GM21717 (cell line): ENCODE results near the gene SLC11A1.

ENCODE experiments used
- ATAC-seq: cut with Tn5 transposase; IDR thresholded peaks from one replicate; pipeline ENCODE4 v1.9.1; 2021; ENCODE audit warnings: mild to moderate bottlenecking, moderate library complexity; ENCODE audit not compliant: unreplicated experiment

The SLC11A1 gene

DNA sequence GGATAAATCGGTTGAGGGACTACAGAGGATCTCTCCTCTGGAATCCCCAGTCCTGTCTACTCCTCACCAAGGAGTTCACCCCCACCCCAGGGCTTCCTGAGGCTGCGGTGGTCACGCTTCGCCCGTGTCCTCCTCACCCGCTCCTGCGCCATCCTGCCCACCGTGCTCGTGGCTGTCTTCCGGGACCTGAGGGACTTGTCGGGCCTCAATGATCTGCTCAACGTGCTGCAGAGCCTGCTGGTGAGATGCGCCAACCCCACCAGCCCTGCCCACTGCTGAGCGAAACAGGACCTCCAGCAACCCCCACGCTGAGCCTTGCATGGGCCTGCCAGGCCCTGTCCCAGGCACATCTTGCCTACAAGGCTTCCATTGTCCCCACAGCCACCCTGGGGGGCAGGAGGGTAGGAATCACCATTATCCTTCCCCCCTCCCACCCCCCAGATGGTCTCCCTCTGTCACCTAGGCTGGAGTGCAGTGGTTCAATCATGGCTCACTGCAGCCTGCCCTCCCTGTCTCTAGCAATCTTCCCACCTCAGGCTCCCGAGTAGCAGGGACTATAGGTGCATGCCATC is 10.9 kb downstream of the SLC11A1 start:
- no peak for ATAC-seq

DNA sequence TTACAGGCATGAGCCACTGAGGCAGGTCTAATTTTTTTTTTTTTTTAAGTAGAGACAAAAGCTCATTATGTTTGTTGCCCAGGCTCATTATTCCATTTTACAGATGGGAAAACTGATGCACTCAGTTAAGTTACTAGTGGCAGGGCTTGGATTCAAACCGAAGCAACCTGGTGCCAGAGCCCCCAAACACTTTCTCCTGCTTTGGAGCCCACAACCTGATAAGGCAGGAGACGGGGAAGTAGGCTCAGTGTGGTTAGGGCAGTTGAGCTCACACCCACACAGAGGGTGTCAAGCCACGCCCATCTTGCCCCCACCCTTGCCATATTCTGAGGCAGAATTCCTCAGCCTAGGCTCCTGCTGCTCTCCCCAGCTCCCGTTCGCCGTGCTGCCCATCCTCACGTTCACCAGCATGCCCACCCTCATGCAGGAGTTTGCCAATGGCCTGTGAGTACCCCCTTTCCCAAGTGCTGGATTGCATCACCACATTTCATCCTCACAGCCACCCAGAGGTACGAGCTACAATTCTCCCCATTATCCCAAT is 11.7 kb downstream of the SLC11A1 start:
- ATAC-seq, result no peak

DNA sequence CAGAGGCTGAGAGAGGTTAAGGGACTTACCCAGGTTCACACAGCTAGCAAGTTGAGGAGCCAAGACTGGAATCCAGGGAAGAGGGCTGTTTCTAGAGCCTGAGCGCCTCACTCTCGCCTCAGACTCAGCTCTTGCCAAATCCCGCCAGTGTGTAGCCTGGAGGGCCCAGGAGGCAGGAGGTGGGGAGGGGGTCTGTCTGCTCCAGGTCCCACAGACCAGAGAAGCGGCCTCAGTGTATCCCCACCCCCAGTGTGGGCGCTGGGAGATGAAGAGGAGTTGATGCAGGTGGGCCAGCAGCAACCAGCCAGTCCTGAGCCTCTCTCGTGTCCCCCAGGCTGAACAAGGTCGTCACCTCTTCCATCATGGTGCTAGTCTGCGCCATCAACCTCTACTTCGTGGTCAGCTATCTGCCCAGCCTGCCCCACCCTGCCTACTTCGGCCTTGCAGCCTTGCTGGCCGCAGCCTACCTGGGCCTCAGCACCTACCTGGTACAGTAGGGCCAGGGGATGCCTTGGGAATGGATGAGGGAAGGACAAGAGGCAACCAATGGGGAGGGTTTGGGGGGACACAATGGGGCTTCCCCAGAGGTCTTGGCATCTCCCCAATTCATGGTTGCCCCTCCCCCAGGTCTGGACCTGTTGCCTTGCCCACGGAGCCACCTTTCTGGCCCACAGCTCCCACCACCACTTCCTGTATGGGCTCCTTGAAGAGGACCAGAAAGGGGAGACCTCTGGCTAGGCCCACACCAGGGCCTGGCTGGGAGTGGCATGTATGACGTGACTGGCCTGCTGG is 12.4 kb downstream of the SLC11A1 start:
- no peak for ATAC-seq

DNA sequence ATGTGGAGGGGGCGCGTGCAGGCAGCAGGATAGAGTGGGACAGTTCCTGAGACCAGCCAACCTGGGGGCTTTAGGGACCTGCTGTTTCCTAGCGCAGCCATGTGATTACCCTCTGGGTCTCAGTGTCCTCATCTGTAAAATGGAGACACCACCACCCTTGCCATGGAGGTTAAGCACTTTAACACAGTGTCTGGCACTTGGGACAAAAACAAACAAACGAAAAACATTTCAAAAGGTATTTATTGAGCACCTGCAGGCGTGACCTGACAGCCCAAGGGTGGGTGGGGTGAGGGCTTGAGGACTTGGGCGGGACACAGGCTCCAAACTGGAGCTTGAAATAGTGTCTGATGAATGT is 13.0 kb downstream of the SLC11A1 start:
- no peak for ATAC-seq

DNA sequence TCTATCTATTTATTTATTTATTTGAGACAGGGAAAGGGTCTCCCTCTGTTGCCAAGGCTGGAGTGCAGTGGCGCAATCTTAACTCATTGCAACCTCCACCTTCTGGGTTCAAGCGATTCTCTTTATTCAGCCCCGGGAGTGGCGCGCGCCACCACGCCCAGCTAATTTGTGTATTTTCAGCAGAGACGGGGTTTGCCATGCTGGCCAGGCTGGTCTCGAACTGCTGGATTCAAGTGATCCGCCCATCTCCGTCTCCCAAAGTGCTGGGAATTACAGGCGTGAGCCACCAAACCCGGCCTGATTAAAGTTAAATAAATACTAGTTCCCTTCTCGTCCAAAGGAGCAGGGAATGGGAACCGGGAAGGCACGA is 13.4 kb downstream of the SLC11A1 start:
- ATAC-seq, result no peak

DNA sequence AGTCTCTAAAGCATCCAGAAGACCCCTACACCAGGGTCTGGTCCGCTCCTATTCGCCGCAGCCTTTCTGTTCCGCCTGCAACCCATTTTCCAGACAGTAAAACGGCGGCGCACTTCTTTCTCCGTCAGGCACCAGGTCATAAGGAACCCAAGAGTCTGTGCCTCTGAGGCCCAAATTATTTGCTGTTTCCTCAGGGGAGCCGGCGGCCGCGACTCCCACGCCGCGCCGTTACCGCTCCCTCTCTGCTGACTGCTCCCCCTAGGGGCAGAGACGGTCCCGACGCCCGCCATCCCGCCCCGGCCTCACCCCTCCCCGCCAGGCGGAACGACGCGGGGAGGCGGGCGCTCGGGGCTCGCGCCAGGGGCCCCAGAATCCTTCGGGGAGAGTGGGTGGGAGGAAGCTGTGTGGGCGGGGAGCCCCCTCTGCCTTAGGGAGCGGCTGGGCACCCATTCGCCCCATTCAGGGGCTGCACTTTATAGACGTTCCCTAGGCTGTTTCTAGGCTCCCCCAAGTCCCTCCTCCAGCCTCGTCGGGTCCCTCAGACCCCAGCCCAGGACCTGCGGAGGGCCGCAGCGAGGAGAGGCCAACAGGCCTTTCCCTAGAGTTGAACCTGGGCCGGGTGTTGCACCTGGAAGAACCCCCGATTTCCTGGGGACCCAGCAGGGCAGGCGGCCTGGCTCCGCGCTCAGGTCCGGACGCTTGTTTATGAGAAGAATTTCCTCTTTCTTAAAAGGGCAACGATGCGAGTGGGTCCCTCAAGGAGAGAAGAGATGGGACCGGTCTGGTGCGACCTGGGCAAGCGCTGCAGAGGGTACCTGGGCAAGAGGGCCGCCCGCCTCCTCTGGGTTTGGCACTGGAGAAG is 14.0 kb downstream of the SLC11A1 start:
- peak; percentile 38 for ATAC-seq

DNA sequence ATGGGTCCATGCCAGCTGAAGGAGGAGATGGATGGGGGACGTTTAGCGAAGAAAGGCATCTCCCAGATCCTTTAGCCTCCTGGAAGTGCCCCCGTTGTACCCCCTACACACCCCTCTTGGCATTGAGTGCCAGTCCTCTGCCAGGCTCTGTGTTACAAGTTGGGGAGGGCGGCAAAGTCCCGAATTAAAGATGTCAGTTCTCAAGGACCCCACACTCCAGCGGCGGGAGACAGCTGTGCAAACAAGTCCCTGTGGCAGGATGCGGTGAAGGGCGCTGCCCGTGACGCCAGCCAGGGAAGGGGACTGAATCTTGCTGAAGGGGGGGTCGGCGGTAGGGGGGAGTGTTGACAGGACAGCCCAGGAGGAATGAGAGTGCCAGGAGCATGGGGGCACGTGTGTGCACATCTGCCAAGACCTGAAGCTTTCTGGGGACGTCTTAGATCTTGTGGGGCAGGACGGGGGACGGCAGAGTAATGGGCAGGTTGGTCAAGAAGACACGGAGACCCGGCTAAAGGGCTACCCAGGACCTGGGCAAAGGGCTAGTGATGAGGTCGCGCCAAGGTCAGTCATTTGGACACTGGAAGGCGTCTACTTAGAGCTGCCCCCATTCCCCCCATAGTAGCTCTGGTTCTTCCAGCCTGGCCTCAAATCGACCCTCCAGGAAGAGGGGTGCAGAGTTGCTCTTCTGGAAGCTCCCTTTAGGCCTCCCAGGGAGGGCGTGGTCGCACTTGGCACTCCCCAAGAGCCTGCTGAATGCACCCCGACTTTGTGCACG is 14.8 kb downstream of the SLC11A1 start:
- ATAC-seq, result no peak

DNA sequence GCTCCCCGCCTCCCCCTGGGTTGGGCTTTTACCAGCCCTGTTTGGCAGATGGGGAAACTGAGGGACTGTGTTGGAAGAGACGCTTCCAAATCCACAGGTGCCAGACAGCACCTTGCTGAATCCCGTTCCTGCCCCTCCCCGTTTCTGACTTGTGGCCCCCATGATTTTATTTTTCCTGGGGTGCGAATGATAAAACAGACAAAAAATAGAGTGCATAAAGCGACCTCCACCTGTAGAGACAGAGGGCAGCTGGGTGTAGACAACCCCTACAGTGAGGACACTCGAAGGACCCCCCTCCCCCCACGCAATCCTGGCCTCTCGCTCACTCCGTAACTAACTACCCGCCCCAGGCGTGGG is 15.4 kb downstream of the SLC11A1 start:
- no peak for ATAC-seq

DNA sequence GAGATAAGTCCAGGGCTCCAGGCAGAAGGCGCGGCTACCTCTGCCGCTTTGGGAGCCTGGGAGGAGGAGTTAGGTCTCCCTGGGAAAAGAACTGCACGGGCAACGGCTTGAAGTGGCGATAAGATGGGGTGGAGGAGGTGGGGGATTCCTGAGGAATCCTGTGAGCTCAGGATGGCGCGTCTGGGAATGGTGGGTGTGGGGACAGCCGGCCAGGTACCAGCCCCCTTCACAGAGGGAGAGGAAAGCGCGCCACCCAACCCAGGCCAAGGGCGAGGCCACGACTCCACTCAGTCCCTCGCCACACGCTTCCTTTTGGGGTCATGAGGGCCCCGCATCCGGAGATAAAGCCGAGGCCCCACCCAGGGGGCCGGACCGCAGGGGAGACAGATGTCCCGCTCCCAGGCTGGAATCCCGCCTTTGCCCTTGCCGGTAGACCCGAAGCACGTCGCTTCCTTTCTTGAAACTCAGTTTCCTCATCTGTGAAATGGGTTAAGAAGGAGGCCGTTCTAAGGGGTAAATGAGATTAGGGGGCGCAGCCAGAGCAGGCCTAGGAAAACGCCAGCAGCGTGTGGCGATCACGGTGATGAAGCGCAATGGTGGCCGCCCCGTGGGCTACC is 15.9 kb downstream of the SLC11A1 start:
- peak; percentile 23 for ATAC-seq

DNA sequence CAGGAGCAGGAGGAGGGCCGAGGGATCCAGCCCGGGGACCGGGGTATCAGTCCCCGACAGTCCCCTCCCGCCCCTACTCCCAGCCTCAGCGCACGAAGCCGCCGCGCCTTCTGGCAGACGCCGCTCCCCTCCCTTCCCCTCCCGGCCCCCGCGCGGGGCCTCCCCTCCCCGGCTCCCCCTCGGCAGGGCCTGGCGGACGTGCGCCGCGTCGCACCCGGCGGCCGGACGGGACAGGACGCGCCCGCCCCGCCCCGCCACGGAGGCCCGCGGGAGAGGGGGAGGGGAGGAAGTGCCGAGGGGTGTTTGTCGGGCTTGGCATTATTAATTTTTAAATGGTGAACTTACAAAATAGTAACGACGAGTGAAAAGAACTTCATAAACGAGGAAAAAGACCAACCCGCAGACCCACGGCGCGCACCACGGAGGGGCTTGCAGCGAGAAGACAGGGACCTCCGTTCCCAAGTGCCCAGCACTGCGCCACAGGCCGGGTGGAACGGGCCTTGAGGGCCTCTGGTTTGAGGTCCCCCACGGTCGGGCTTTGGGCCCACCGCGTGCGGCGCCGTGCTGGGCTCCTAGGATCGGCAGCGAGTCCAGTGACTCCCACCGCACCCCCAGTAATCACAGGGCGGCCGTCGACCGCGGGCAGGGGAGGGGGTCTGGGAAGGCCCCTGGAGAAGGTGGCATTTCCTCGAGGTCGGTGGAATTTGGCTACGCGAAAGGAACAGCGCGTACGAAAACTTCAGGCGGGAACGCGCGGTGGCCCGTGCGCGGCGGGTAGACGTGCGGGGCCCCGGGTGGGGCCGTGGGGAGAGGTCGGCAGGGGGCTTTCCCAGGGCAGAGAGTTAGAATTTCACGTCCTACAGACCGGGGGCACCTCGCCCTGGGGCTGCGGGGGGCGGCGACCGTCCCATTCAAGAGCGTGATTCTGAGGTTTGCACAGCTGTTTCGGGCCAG is 16.6 kb downstream of the SLC11A1 start:
- ATAC-seq, result peak; percentile 1

DNA sequence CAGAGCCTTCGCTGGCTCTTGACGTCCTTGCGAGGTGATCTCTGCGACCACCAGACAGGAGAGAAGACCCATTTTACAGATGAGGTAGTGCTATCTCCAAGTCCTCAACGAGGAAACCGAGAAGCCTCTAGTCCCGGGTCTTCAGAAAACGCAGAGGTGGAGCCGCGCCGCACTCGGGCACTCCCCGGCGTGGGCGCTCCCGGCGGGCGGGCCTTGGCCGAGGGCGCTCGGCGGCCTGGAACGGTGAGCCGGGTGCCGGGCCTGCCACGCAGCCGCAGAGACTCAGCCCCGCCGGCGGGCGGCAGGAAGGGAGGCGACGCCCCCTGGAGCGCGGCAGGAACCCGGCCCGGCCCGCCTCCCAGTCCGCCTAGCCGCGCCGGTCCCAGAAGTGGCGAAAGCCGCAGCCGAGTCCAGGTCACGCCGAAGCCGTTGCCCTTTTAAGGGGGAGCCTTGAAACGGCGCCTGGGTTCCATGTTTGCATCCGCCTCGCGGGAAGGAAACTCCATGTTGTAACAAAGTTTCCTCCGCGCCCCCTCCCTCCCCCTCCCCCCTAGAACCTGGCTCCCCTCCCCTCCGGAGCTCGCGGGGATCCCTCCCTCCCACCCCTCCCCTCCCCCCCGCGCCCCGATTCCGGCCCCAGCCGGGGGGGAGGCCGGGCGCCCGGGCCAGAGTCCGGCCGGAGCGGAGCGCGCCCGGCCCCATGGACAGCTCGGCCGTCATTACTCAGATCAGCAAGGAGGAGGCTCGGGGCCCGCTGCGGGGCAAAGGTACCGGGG is 17.5 kb downstream of the SLC11A1 start, which contains the start of gene CTDSP1:
Gene CTDSP1 (plus strand): TSS at position 478 of the 776 bp plus-strand sequence. CDS start 223 bp downstream, at position 701.
- peak; percentile 24 for ATAC-seq

DNA sequence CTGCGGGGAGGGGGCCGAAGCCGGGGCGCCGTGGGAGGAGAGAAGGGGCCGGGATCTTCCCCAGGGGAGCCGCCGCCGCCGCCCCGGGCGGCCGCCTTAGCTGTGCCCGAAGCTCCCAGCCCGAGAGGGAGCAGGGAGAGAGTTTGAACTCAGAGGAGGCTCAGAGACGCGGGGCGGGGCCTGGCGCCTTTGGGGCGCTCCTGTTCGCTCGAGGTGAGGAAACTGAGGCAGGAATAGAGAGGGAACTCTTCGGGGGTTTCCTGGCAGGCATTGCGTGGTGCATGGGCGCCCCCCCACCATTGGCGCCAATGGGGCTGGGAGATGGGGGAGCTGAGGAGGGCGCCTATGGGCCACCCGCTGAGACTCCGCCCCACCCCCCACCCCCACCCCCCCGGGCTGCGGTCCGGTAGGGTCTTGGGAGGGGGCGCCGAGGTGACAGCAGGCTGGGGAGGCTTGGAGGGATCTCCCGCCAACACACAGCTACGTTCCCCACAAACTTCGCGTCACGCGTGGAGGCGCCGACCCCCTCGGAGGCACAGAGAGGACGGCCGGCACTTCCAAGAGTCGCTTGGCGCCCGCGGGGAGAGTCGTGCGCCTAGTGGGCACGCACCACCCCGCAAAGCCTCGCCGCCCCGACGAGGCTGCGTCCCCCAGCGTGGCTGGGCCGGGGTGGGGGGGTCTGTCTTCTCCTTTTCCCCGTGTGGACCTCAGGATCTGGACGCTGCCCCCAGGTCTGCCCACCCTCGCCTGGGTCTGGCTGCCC is 18.3 kb downstream of the SLC11A1 start:
- ATAC-seq, result no peak

DNA sequence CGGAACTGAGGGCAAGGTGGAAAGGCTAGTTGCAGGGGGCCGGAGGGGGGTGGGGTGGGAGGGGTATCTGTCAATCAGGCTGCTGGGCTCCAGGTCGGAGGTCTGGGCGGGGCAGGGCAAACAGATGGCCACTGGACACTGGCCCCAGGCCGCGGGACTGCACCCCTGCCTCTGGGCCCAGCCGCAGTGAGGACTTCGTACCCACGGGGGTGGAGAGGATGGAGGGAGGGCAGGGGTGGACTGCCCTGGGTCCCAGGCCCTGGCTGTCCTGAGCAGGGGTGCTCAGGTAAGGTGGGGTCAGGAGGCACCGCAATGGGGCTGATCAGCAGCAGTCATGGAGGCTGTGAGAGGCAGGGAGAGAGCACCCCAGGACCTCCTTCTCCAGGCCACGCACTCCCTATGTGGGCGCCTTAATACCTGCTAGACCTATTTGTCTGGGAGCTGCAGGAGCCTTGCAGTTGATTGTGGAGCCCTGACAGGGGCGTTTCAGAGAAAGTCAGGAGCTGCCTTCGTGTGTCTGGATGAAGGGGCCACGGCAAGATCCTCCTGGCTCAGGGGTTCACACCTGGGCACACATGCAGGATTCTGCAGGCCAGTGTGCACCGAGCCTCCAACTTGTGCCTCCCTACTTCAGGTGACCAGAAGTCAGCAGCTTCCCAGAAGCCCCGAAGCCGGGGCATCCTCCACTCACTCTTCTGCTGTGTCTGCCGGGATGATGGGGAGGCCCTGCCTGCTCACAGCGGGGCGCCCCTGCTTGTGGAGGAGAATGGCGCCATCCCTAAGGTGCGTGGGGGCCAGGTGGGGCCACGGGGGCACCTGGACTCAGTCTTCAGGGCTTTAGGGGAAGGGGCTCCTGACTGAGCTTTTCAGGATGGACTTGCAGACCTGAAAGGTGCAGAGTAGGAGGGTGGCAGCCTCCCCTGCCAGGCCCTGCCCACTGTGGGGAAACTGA is 19.1 kb downstream of the SLC11A1 start:
- ATAC-seq, result no peak

DNA sequence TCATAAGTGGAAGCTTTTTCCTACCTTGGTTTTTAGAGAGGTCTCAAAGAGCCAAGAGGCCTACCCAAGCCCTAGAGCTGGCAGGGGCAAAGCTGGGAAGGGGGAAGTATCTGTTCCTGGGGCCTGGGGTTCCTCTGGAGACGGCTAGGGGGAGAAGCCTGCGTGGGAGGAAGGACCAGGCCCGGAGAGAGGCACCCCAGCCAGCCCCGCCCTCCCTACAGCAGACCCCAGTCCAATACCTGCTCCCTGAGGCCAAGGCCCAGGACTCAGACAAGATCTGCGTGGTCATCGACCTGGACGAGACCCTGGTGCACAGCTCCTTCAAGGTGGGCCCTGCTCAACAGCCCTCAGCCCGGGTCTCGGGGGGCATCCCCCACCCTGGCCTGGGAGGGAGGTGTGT is 19.8 kb downstream of the SLC11A1 start:
- no peak for ATAC-seq

DNA sequence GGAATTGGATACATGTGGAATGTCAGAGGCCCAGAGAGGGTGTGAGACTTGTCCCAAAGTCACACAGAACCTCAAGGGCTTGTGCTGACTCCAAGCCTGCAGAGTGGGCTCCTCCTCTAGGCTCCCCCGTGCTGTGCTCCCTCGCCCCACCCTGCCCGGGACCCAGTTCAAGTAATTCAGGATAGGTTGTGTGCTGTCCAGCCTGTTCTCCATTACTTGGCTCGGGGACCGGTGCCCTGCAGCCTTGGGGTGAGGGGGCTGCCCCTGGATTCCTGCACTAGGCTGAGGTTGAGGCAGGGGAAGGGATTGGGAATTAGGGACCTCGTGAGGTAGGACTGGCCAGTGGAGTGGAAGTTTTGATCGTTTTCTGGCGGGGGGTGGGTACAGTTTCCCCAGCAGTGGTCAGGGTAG is 20.4 kb downstream of the SLC11A1 start:
- no peak for ATAC-seq

DNA sequence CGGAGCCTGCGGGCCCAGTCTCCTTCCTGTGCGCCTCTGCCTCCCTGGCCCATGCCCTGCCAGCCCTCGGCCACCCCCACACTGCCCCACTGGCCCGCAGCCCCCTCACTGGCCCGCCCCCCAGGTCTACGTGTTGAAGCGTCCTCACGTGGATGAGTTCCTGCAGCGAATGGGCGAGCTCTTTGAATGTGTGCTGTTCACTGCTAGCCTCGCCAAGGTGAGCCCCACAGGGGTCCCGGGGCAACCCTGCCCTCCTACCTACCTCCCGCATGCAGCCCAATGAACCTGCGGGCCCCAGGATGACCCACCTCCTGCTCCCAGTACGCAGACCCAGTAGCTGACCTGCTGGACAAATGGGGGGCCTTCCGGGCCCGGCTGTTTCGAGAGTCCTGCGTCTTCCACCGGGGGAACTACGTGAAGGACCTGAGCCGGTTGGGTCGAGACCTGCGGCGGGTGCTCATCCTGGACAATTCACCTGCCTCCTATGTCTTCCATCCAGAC is 20.9 kb downstream of the SLC11A1 start:
- ATAC-seq, result no peak
